Testis (tissue), 2 donors: ENCODE results near the gene KRTAP5-3.

ENCODE experiments used
- POLR2A ChIP-seq: fragments of 450-650 bp; IDR thresholded peaks from one replicate; pipeline ENCODE4 v1.6.1; 2017; ENCODE audit warnings: antibody characterized with exemption, mild to moderate bottlenecking, moderate library complexity
- TF ChIP-seq, protein P1 (sequence below), 3 experiments: fragments of 450-650 bp in 2 of 3; fragments of 200-600 bp in 1 of 3; sonication (generic) in 1 of 3; IDR thresholded peaks; one replicate each; pipeline ENCODE4 v1.5.1; 2016 to 2019; ENCODE audit warnings: antibody characterized with exemption in 3 of 3, mild to moderate bottlenecking in 2 of 3, moderate library complexity in 1 of 3

DNA sequence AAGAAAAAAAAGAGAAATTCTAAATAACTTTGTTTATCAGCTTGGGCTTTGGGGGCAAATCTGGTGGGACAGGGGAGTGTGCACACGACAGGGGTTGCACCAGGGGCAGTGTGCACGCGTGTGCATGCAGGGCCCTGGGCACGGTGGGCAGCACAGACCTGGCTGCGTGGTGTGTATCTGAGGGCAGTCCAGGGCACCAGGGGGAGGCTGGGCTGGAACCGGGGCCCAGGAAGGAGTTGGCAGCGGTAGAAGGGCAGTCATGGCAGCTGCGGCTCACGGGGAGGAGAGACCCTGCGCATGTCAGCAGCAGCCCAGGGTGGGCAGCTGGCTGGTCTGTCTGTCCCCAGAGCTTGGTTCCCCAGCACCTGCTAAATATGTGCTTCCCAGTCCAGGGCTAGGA, 25.6 kb upstream of the KRTAP5-3 start:
- TF ChIP-seq, protein P1, sequence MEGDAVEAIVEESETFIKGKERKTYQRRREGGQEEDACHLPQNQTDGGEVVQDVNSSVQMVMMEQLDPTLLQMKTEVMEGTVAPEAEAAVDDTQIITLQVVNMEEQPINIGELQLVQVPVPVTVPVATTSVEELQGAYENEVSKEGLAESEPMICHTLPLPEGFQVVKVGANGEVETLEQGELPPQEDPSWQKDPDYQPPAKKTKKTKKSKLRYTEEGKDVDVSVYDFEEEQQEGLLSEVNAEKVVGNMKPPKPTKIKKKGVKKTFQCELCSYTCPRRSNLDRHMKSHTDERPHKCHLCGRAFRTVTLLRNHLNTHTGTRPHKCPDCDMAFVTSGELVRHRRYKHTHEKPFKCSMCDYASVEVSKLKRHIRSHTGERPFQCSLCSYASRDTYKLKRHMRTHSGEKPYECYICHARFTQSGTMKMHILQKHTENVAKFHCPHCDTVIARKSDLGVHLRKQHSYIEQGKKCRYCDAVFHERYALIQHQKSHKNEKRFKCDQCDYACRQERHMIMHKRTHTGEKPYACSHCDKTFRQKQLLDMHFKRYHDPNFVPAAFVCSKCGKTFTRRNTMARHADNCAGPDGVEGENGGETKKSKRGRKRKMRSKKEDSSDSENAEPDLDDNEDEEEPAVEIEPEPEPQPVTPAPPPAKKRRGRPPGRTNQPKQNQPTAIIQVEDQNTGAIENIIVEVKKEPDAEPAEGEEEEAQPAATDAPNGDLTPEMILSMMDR (IDR thresholded peaks at IDR 0.05): no peak
- no peak for TF ChIP-seq POLR2A
